HG03342 (cell line): ENCODE measurements around the gene RIN3.

Source experiments
- ATAC-seq: cut with Tn5 transposase; IDR thresholded peaks from one replicate; pipeline ENCODE4 v1.9.1; 2021; ENCODE audit warnings: mild to moderate bottlenecking, moderate library complexity; ENCODE audit not compliant: unreplicated experiment

The RIN3 gene

GRCh38 chr14:92570674-92571262, 57.2 kb downstream of the RIN3 start:
- no peak for ATAC-seq

GRCh38 chr14:92572050-92572449, 58.5 kb downstream of the RIN3 start:
- no peak for ATAC-seq

- no peak for ATAC-seq
Observed at GRCh38 chr14:92573761-92574498, 60.3 kb downstream of the RIN3 start.

GRCh38 chr14:92575061-92575747, 61.6 kb downstream of the RIN3 start:
- no peak for ATAC-seq

- no peak for ATAC-seq
Observed at GRCh38 chr14:92575748-92576303, 62.2 kb downstream of the RIN3 start.

- peak; percentile 68 for ATAC-seq
Observed at GRCh38 chr14:92577321-92577742, 63.8 kb downstream of the RIN3 start.

GRCh38 chr14:92578511-92578910, 64.9 kb downstream of the RIN3 start:
- ATAC-seq = no peak

GRCh38 chr14:92579244-92579936, 65.8 kb downstream of the RIN3 start:
- ATAC-seq = no peak

- ATAC-seq = no peak
Observed at GRCh38 chr14:92581206-92581605, 67.6 kb downstream of the RIN3 start.

GRCh38 chr14:92581966-92582566, 68.5 kb downstream of the RIN3 start:
- ATAC-seq = no peak

- peak; percentile 63 for ATAC-seq
Observed at GRCh38 chr14:92582706-92583452, 69.3 kb downstream of the RIN3 start.

- no peak for ATAC-seq
Observed at GRCh38 chr14:92584220-92584619, 70.6 kb downstream of the RIN3 start.

GRCh38 chr14:92584816-92585215, 71.2 kb downstream of the RIN3 start:
- ATAC-seq = no peak

- no peak for ATAC-seq
Observed at GRCh38 chr14:92585981-92586937, 72.7 kb downstream of the RIN3 start.

- ATAC-seq = no peak
Observed at GRCh38 chr14:92586963-92587699, 73.5 kb downstream of the RIN3 start.

GRCh38 chr14:92587700-92588085, 74.1 kb downstream of the RIN3 start:
- no peak for ATAC-seq

GRCh38 chr14:92589213-92589852, 75.8 kb downstream of the RIN3 start:
- no peak for ATAC-seq

- no peak for ATAC-seq
Observed at GRCh38 chr14:92590176-92590575, 76.6 kb downstream of the RIN3 start.
